Epithelial cell of proximal tubule (primary cell): Measurements from ENCODE around the gene RAB40C. TPM values are rescaled to one million over a fixed set of nuclear protein-coding genes. Genes with fewer than 3 reads are reported as not detected.

ENCODE experiments used
- DNase-seq: peaks from one replicate; pipeline ENCODE4 v3.0.0-alpha.2; 2011; ENCODE audit warnings: low read depth
- H3K4me3 ChIP-seq: 2 replicates; pipeline ENCODE4 v1.5.1; 2011; ENCODE audit warnings: low read depth, mild to moderate bottlenecking, low read length
- total RNA-seq: library from RNA; depleted of rRNA; stranded (reverse); fragments of >200 nt; gene quantifications from 2 replicates; pipeline ENCODE4 v1.2.3, GENCODE V29; 2015
- TF ChIP-seq, protein P1 (sequence below): conservative IDR thresholded peaks from 2 replicates; pipeline ENCODE4 v1.5.1; 2012; ENCODE audit warnings: low read depth, mild to moderate bottlenecking, low read length

Gene RAB40C
- total RNA-seq, 1 donor from 2014 or later: 9.9 TPM

DNA sequence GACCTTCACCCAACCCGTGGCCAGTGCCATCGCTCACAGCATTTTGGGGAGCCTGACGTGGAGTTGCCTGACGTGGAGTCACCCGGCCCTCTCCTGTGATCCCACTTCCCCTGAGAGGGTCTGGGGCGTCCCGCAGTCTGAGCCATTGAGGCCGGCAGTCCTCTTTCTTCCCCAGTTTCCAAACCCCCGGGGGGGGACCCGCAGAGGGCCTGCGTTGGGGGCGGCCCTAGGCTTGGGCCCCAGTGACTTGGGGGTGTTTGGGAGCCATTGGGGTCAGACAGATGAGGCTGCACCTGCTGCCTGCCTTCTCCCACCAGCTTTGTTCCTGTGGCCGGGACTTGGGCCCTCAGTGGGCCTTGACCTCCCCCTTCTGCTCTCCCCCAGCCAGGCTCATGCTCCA lies 79.8 kb downstream of the RAB40C start:
- H3K4me3 ChIP-seq: no peak overlapping the region
- TF ChIP-seq, protein P1, sequence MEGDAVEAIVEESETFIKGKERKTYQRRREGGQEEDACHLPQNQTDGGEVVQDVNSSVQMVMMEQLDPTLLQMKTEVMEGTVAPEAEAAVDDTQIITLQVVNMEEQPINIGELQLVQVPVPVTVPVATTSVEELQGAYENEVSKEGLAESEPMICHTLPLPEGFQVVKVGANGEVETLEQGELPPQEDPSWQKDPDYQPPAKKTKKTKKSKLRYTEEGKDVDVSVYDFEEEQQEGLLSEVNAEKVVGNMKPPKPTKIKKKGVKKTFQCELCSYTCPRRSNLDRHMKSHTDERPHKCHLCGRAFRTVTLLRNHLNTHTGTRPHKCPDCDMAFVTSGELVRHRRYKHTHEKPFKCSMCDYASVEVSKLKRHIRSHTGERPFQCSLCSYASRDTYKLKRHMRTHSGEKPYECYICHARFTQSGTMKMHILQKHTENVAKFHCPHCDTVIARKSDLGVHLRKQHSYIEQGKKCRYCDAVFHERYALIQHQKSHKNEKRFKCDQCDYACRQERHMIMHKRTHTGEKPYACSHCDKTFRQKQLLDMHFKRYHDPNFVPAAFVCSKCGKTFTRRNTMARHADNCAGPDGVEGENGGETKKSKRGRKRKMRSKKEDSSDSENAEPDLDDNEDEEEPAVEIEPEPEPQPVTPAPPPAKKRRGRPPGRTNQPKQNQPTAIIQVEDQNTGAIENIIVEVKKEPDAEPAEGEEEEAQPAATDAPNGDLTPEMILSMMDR: no peak
- DNase-seq: no peak

DNA sequence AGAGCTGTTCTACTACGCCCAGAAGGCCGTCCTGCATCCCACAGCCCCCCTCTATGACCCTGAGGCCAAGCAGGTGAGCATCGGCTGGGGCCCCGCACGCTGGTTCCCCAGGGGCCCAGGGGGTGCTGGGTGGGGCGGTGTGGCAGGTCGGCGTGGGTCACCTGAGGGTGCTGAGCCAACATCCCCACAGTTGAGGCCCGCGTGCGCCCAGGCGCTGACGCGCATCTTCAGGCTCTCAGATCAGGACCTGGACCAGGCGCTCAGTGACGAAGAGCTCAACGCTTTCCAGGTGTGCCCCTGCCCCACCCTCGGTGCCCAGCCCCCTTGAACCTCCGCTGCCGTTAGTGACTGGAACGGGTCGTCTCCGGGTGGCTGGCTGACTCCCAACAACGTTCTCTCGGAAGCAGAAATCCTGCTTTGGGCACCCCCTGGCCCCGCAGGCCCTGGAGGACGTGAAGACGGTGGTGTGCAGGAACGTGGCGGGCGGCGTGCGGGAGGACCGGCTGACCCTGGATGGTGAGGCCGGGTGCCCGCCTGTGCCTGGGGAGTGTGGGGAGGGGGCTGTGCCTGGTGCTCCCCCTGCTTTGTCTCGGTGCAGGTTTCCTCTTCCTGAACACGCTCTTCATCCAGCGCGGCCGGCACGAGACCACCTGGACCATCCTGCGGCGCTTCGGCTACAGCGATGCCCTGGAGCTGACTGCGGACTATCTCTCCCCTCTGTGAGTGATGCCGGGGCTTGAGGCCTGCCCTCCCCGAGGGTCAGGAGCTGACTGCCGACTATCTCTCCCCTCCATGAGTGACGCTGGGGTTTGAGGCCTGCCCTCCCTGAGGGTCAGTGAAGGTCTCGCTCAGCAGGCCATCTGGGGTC lies 80.9 kb downstream of the RAB40C start:
- no peak overlapping the region for H3K4me3 ChIP-seq
- DNase-seq: no peak
- TF ChIP-seq, protein P1: no peak

DNA sequence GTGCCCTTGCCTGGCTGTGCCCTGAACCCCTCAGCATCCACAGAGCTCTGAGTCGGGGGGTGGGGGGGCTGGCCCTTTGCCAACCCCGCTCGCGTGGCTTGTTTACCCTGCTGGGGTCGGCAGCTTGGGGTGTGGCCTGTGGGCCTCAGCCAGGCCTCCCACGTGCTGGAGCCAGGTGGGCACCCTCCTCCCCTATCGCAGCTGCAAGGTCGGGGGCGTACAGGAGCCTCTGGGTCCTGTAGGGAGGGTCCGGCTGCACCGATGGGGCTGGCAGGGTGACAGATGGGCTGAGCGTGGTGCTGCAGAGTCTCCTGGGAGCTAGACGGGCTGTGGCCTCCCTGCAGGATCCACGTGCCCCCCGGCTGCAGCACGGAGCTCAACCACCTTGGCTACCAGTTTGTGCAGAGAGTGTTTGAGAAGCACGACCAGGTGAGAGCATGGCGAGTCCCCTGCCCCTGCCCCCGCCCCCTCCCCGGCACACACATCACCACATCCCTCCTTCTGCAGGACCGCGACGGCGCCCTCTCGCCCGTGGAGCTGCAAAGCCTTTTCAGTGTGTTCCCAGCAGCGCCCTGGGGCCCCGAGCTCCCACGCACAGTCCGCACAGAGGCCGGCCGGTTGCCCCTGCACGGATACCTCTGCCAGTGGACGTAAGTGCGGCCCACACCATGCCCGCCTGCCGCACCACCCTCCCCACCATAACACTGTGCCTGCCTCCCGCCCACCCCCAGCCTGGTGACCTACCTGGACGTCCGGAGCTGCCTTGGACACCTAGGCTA lies 81.7 kb downstream of the RAB40C start:
- no peak overlapping the region for H3K4me3 ChIP-seq
- TF ChIP-seq, protein P1: no peak
- no peak for DNase-seq

DNA sequence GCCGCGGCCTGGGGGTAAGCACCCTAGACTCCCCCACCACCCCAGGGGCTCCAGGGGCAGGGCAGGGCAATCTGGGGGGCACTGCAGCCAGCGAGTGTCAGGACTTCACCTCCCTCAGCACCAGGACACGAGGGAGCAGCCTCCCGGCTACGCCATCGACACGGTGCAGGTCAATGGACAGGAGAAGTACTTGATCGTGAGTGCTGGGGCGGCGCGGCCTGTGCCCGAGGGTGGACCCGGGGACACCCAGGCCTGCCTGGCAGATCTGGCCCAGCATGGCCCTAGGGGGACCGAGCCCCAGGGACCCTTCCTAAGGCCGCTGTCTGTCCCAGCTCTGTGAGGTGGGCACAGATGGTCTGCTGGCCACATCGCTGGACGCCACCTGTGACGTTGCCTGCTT lies 82.5 kb downstream of the RAB40C start:
- TF ChIP-seq, protein P1: no peak
- no peak overlapping the region for H3K4me3 ChIP-seq
- DNase-seq: no peak

DNA sequence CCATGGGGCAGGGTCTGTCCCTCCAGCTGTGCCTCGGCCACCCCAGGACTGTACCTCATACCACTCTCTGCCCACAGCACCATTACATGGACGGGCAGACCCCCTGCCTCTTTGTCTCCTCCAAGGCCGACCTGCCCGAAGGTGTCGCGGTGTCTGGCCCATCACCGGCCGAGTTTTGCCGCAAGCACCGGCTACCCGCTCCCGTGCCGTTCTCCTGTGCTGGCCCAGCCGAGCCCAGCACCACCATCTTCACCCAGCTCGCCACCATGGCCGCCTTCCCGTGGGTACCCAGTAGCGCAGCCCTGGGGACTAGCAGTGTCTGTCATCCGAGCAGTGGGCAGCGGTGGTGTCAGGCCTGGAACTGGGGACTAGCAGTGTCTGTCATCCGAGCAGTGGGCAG lies 83.0 kb downstream of the RAB40C start:
- TF ChIP-seq, protein P1: no peak
- no peak overlapping the region for H3K4me3 ChIP-seq
- DNase-seq: no peak

DNA sequence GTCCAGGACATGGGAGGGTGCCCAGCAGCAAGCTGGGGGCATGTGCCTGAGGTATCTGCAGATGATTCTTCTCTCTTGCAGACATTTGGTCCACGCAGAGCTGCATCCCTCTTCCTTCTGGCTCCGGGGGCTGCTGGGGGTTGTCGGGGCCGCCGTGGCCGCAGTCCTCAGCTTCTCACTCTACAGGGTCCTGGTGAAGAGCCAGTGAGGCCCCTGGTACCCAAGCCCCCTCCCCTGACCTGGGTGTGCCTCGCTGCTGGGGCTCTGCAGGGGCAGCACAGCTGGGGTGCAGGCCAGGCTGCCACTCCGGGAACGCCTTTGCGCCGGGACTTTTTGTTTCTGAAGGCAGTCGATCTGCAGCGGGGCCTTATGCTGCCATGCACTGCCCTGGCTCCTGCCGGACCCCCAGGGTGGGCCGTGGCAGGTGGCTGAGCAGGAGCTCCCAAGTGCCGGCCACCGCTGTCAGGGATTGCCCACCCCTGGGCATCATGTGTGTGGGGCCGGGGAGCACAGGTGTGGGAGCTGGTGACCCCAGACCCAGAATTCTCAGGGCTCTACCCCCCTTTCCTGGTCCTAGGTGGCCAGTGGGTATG lies 83.6 kb downstream of the RAB40C start:
- DNase-seq: no peak
- TF ChIP-seq, protein P1: no peak
- no peak overlapping the region for H3K4me3 ChIP-seq
